Testis (tissue), 2 donors: ENCODE measurements around the gene STIM2.

Experiments
- CTCF ChIP-seq, 3 experiments: fragments of 450-650 bp in 2 of 3; fragments of 200-600 bp in 1 of 3; sonication (generic) in 1 of 3; IDR thresholded peaks; one replicate each; pipeline ENCODE4 v1.5.1; 2016 to 2019; ENCODE audit warnings: antibody characterized with exemption in 3 of 3, mild to moderate bottlenecking in 2 of 3, moderate library complexity in 1 of 3
- POLR2A ChIP-seq: fragments of 450-650 bp; IDR thresholded peaks from one replicate; pipeline ENCODE4 v1.6.1; 2017; ENCODE audit warnings: antibody characterized with exemption, mild to moderate bottlenecking, moderate library complexity

GRCh38 chr4:27062256-27062655 lies 201.6 kb downstream of the STIM2 start:
- no peak for TF ChIP-seq CTCF (IDR thresholded peaks at IDR 0.05)
- no peak for TF ChIP-seq POLR2A
